ENCODE data around the gene NKAIN1. TPM values are rescaled to one million over a fixed set of nuclear protein-coding genes. Genes with fewer than 3 reads are reported as not detected.

NKAIN1 gene
- total RNA-seq, 1 experiment from 2014 or later, result 1.7 TPM

DNA sequence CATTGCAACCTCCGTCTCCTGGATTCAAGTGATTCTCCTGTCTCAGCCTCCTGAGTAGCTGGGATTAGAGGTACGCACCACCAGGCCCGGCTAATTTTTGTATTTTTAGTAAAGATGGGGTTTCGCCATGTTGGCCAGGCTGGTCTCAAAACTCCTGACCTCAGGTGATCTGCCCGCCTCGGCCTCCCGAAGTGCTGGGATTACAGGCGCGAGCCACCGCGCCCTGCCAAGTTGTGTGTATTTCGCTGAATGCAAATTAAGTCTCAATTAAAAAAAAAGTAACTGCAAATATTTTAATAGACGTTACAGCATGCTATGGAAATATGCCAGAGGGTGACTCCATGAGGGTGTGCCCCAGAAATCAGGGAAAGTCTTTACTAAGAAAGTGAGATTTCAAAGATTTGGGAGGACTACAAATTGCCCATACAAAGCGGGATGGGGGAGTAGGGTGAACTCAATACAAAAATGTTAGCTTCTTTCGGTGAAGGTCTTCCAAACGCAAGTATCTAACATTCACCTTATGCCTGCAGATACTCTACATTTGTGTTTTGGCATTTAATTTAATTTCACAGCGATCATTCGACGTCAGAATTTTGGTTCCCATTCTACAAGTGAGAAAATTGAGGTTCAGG is 85.6 kb downstream of the NKAIN1 start:
- H3K4me1 ChIP-seq (ENCODE audit: control insufficient read depth, insufficient read depth, low read length), result peaks cover 8% of the 10 kb centered on the region
- H3K27me3 ChIP-seq (ENCODE audit: control insufficient read depth, insufficient read depth, low read length), result no peaks in the 10 kb centered on the region
- peak overlapping the region; percentile 57 to 73 for H3K4me3 ChIP-seq (ENCODE audit: low read depth in 2 of 2, low read length in 2 of 2)
- no peak for TF ChIP-seq CTCF (IDR thresholded peaks at IDR 0.05)
- no peak for TF ChIP-seq TCF7L2 (IDR thresholded peaks at IDR 0.05; ENCODE audit: low read depth, low read length)
- no peak for TF ChIP-seq POLR2AphosphoS5 (IDR thresholded peaks at IDR 0.05; ENCODE audit: low read depth, low read length)
- TF ChIP-seq SIN3A (IDR thresholded peaks at IDR 0.05; ENCODE audit: borderline replicate concordance, insufficient read depth, low read depth, low read length), result no peak
- no peak for TF ChIP-seq REST (IDR thresholded peaks at IDR 0.05; ENCODE audit: insufficient read depth in 1 of 2, low read depth in 2 of 2, low read length in 1 of 2)
- BruUV-seq (replicated peaks), result TSS peak; percentile 99
- H3K9me3 ChIP-seq (ENCODE audit: control insufficient read depth, insufficient read depth, low read depth, low read length), result no peaks in the 10 kb centered on the region
- in situ Hi-C loops (cut with HindIII; ENCODE audit: low pct_unique_long_range_greater_than_20kb, low sequenced_read_pairs), result no loop called here
- ATAC-seq (no peak), DNase-seq (ENCODE audit: low read depth, low spot score) (no peak)
- peak overlapping the region; percentile 98 for H3K27ac ChIP-seq (ENCODE audit: low read length)
- ChIA-PET POLR2A (interaction anchor here (0.6 kb wide), 1 partner anchor 48 kb away, joined by 12 read pairs; no protein-coding TSS in a partner anchor), CTCF (no interaction called here)
- intact Hi-C loops (cut with micrococcal nuclease; ENCODE audit: unreplicated experiment), result no loop called here
- H3K36me3 ChIP-seq (ENCODE audit: control insufficient read depth, insufficient read depth, low read length), result no peaks in the 10 kb centered on the region

DNA sequence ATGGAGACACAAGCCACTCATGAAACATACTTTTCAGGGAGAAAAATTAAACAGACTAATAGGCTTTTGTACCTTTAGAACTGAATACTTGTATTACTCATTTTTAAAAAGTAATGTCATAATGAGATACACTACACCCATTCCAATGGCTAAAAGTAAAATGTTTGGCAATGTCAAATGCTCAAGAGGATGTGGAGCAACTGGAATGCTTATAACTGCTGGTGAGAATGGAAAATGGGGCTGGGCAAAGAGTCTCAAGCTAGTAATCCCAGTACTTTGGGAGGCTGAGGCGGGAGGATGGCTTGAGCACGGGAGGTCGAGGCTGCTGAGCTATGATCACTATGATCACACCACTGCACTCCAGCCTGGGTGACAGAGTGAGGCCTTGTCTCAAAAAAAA is 86.3 kb downstream of the NKAIN1 start:
- no peak for DNase-seq (ENCODE audit: low read depth, low spot score)
- Histone ChIP-seq H3K36me3 (ENCODE audit: control insufficient read depth, insufficient read depth, low read length) (no peaks in the 10 kb centered on the region), H3K4me1 (ENCODE audit: control insufficient read depth, insufficient read depth, low read length) (peaks cover 8% of the 10 kb centered on the region), H3K9me3 (ENCODE audit: control insufficient read depth, insufficient read depth, low read depth, low read length) (no peaks in the 10 kb centered on the region), H3K27ac (ENCODE audit: low read length) (no peak overlapping the region), H3K27me3 (ENCODE audit: control insufficient read depth, insufficient read depth, low read length) (no peaks in the 10 kb centered on the region), H3K4me3 (ENCODE audit: low read depth in 2 of 2, low read length in 2 of 2) (no peak overlapping the region)
- intact Hi-C loops (cut with micrococcal nuclease; ENCODE audit: unreplicated experiment), result no loop called here
- ChIA-PET POLR2A (interaction anchor here (0.6 kb wide), 1 partner anchor 47 kb away, joined by 12 read pairs; no protein-coding TSS in a partner anchor), CTCF (no interaction called here)
- no peak for ATAC-seq
- TF ChIP-seq REST (IDR thresholded peaks at IDR 0.05; ENCODE audit: insufficient read depth in 1 of 2, low read depth in 2 of 2, low read length in 1 of 2) (no peak), CTCF (IDR thresholded peaks at IDR 0.05) (no peak), POLR2AphosphoS5 (IDR thresholded peaks at IDR 0.05; ENCODE audit: low read depth, low read length) (no peak), SIN3A (IDR thresholded peaks at IDR 0.05; ENCODE audit: borderline replicate concordance, insufficient read depth, low read depth, low read length) (no peak), TCF7L2 (IDR thresholded peaks at IDR 0.05; ENCODE audit: low read depth, low read length) (no peak)
- in situ Hi-C loops (cut with HindIII; ENCODE audit: low pct_unique_long_range_greater_than_20kb, low sequenced_read_pairs), result no loop called here
- BruUV-seq (replicated peaks), result no TSS peak
